22Rv1 (cell line): ENCODE measurements around the gene HGS.

Experiments used
- ZFX ChIP-seq: fragments of 450-650 bp; IDR thresholded peaks from 2 replicates; pipeline ENCODE4 v1.6.1; 2017; ENCODE audit warnings: antibody characterized with exemption, borderline replicate concordance
- TF ChIP-seq, protein P1 (sequence below): fragments of 450-650 bp; IDR thresholded peaks from 2 replicates; pipeline ENCODE4 v1.5.1; 2017; ENCODE audit warnings: mild to moderate bottlenecking

- TF ChIP-seq, protein P1, sequence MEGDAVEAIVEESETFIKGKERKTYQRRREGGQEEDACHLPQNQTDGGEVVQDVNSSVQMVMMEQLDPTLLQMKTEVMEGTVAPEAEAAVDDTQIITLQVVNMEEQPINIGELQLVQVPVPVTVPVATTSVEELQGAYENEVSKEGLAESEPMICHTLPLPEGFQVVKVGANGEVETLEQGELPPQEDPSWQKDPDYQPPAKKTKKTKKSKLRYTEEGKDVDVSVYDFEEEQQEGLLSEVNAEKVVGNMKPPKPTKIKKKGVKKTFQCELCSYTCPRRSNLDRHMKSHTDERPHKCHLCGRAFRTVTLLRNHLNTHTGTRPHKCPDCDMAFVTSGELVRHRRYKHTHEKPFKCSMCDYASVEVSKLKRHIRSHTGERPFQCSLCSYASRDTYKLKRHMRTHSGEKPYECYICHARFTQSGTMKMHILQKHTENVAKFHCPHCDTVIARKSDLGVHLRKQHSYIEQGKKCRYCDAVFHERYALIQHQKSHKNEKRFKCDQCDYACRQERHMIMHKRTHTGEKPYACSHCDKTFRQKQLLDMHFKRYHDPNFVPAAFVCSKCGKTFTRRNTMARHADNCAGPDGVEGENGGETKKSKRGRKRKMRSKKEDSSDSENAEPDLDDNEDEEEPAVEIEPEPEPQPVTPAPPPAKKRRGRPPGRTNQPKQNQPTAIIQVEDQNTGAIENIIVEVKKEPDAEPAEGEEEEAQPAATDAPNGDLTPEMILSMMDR, result no peak
- no peak for TF ChIP-seq ZFX
These were observed 41.9 kb upstream of the HGS start for GRCh38 chr17:81641825-81642489.
